RWPE2 (cell line): ENCODE data around the gene MYOT.
"Not testable (repeated sequence)": the region's sequence is repeated elsewhere in the genome, so short reads cannot be mapped to it uniquely, and the experiment has no call there.

Experiments used
- ATAC-seq: fragments of 200-7000 bp; cut with Tn5 transposase; 3 replicates; pipeline ENCODE4 v1.9.1; 2021; ENCODE audit warnings: low read depth
- DNase-seq: peaks from one replicate; pipeline ENCODE4 v3.0.0-alpha.2; 2020; ENCODE audit warnings: low spot score
- H3K27ac ChIP-seq: fragments of 450-650 bp; 2 replicates; pipeline ENCODE4 v1.5.1; 2017; ENCODE audit warnings: mild to moderate bottlenecking; ENCODE audit not compliant: poor library complexity, severe bottlenecking
- H3K27me3 ChIP-seq: fragments of 250-450 bp; sonication (Bioruptor Pico); 2 replicates; pipeline ENCODE4 v1.5.1; 2021; ENCODE audit warnings: mild to moderate bottlenecking, moderate library complexity; ENCODE audit not compliant: insufficient read depth, poor library complexity, severe bottlenecking
- H3K36me3 ChIP-seq: fragments of 250-450 bp; sonication (Bioruptor Pico); 2 replicates; pipeline ENCODE4 v1.5.1; 2020; ENCODE audit warnings: low read depth, mild to moderate bottlenecking, moderate library complexity
- H3K4me1 ChIP-seq: fragments of 250-450 bp; sonication (Bioruptor Pico); 2 replicates; pipeline ENCODE4 v1.5.1; 2021; ENCODE audit warnings: mild to moderate bottlenecking, moderate library complexity; ENCODE audit not compliant: insufficient read depth, poor library complexity, severe bottlenecking
- H3K4me3 ChIP-seq: fragments of 250-450 bp; sonication (Bioruptor Pico); 2 replicates; pipeline ENCODE4 v1.5.1; 2021; ENCODE audit warnings: mild to moderate bottlenecking, moderate library complexity; ENCODE audit not compliant: severe bottlenecking
- H3K9me3 ChIP-seq: fragments of 250-450 bp; sonication (Bioruptor Pico); 2 replicates; pipeline ENCODE4 v1.5.1; 2021; ENCODE audit warnings: mild to moderate bottlenecking, moderate library complexity; ENCODE audit not compliant: severe bottlenecking
- CTCF ChIP-seq: fragments of 450-650 bp; IDR thresholded peaks from one replicate; pipeline ENCODE4 v1.5.1; 2017; ENCODE audit warnings: mild to moderate bottlenecking, moderate library complexity; ENCODE audit not compliant: poor library complexity, severe bottlenecking

The MYOT gene

GRCh38 chr5:137858954-137859353 lies 8.7 kb upstream of the MYOT start:
- ATAC-seq = no peak

GRCh38 chr5:137862251-137862650 lies 5.4 kb upstream of the MYOT start:
- no peaks in the 10 kb centered on the region for H3K36me3 ChIP-seq
- H3K4me3 ChIP-seq = no peak overlapping the region
- no peak for TF ChIP-seq CTCF
- ATAC-seq (no peak), DNase-seq (no peak)
- no peaks in the 10 kb centered on the region for H3K9me3 ChIP-seq
- no peak overlapping the region for H3K27ac ChIP-seq
- peaks cover 3% of the 10 kb centered on the region for H3K4me1 ChIP-seq
- H3K27me3 ChIP-seq = no peaks in the 10 kb centered on the region

More at GRCh38 chr5:137858954-137859353, 8.7 kb upstream of the MYOT start:
- no peaks in the 10 kb centered on the region for H3K27me3 ChIP-seq
- H3K36me3 ChIP-seq = no peaks in the 10 kb centered on the region
- H3K4me1 ChIP-seq = peaks cover 3% of the 10 kb centered on the region
- no peaks in the 10 kb centered on the region for H3K9me3 ChIP-seq
- no peak for TF ChIP-seq CTCF
- DNase-seq = no peak
- no peak overlapping the region for H3K27ac ChIP-seq
- H3K4me3 ChIP-seq = no peak overlapping the region

GRCh38 chr5:137863653-137864052 lies 4.0 kb upstream of the MYOT start:
- H3K36me3 ChIP-seq, H3K4me3 ChIP-seq, DNase-seq, ATAC-seq, H3K27ac ChIP-seq, H3K4me1 ChIP-seq, H3K27me3 ChIP-seq, H3K9me3 ChIP-seq: not testable (repeated sequence)

GRCh38 chr5:137866541-137867388 lies 895 bp upstream of the MYOT start:
- Histone ChIP-seq H3K27ac (no peak overlapping the region), H3K4me3 (no peak overlapping the region), H3K36me3 (no peaks in the 10 kb centered on the region), H3K4me1 (no peaks in the 10 kb centered on the region), H3K27me3 (no peaks in the 10 kb centered on the region), H3K9me3 (no peaks in the 10 kb centered on the region)
- DNase-seq = no peak
- ATAC-seq = no peak
- no peak for TF ChIP-seq CTCF

GRCh38 chr5:137870647-137871339 lies 3.1 kb downstream of the MYOT start:
- no peak for TF ChIP-seq CTCF
- ATAC-seq = no peak
- no peak overlapping the region for H3K4me3 ChIP-seq

More at GRCh38 chr5:137870647-137871339, 3.1 kb downstream of the MYOT start:
- no peak for DNase-seq
- Histone ChIP-seq H3K27me3 (no peaks in the 10 kb centered on the region), H3K4me1 (no peaks in the 10 kb centered on the region), H3K27ac (no peak overlapping the region), H3K36me3 (no peaks in the 10 kb centered on the region), H3K9me3 (no peaks in the 10 kb centered on the region)
